ENCODE data around the gene SAMM50.

- no peak for TF ChIP-seq CTCF (conservative IDR thresholded peaks at IDR 0.05 in 1 of 2, IDR thresholded peaks at IDR 0.05 in 1 of 2; ENCODE audit: low read depth in 1 of 2, low read length in 2 of 2)
- no peak for TF ChIP-seq EZH2 (IDR thresholded peaks at IDR 0.05; ENCODE audit: low read length, missing control alignments)
These were observed 14.0 kb downstream of the SAMM50 start for GRCh38 chr22:43969021-43969878.
